Vagina (tissue), 2 donors: ENCODE measurements around the gene PMEPA1. TPM values are rescaled to one million over a fixed set of nuclear protein-coding genes. Genes with fewer than 3 reads are reported as not detected.

Experiments
- DNase-seq, 2 donors: peaks; one replicate each; pipeline ENCODE4 v3.0.0-alpha.2; 2017; ENCODE audit errors: extremely low spot score in 2 of 2
- H3K27ac ChIP-seq: fragments of 200-600 bp; sonication (generic); one replicate; pipeline ENCODE4 v1.5.1; 2019
- H3K27me3 ChIP-seq: fragments of 200-600 bp; sonication (generic); one replicate; pipeline ENCODE4 v1.5.1; 2019
- H3K36me3 ChIP-seq, 2 donors: fragments of 200-600 bp; sonication (generic); one replicate each; pipeline ENCODE4 v1.5.1; 2017 to 2019
- H3K4me1 ChIP-seq: fragments of 200-600 bp; sonication (generic); one replicate; pipeline ENCODE4 v1.5.1; 2019
- H3K4me3 ChIP-seq, 2 donors: fragments of 200-600 bp; sonication (generic); 1 replicate in 1 of 2; 2 replicates in 1 of 2; pipeline ENCODE4 v1.5.1; 2016 to 2019
- H3K9me3 ChIP-seq: fragments of 200-600 bp; sonication (generic); one replicate; pipeline ENCODE4 v1.5.1; 2019
- CTCF ChIP-seq, 3 experiments: fragments of 450-650 bp in 2 of 3; fragments of 200-600 bp in 1 of 3; sonication (generic) in 1 of 3; IDR thresholded peaks; one replicate each; pipeline ENCODE4 v1.5.1; 2017 to 2019; ENCODE audit warnings: antibody characterized with exemption in 3 of 3, mild to moderate bottlenecking in 2 of 3, moderate library complexity in 2 of 3
- POLR2A ChIP-seq, 2 donors: fragments of 450-650 bp; IDR thresholded peaks; one replicate each; pipeline ENCODE4 v1.6.1; 2017; ENCODE audit warnings: antibody characterized with exemption in 2 of 2, mild to moderate bottlenecking in 2 of 2, moderate library complexity in 2 of 2
- POLR2AphosphoS5 ChIP-seq, 2 donors: sonication (generic); formaldehyde crosslinking; IDR thresholded peaks; one replicate each; pipeline ENCODE4 v1.9.0; 2017; ENCODE audit warnings: antibody characterized with exemption in 2 of 2, mild to moderate bottlenecking in 2 of 2, low read depth in 1 of 2; ENCODE audit not compliant: insufficient read depth in 1 of 2
- intact Hi-C: fragments of 100-400 bp; cut with DNase I; formaldehyde crosslinking; loops from one replicate; pipeline ENCODE4 v1.15.1; 2023
- total RNA-seq: library from RNA; depleted of rRNA; stranded (reverse); fragments of >200 nt; gene quantifications from one replicate; pipeline ENCODE4 v1.2.3, GENCODE V29; 2016

The PMEPA1 gene
- total RNA-seq, 1 donor from 2014 or later, result 11.3 TPM

GRCh38 chr20:57749131-57749690 lies 39.4 kb upstream of the PMEPA1 start:
- Histone ChIP-seq H3K9me3 (no peaks in the 10 kb centered on the region), H3K27ac (peak overlapping the region; percentile 73), H3K36me3 (no peaks in the 10 kb centered on the region), H3K27me3 (no peaks in the 10 kb centered on the region), H3K4me3 (peak overlapping the region; percentile 33 to 34), H3K4me1 (peaks cover 25% of the 10 kb centered on the region)
- intact Hi-C loops, result no loop called here
- no peak for DNase-seq
- TF ChIP-seq POLR2A (IDR thresholded peaks at IDR 0.05) (no peak), CTCF (IDR thresholded peaks at IDR 0.05) (no peak), POLR2AphosphoS5 (IDR thresholded peaks at IDR 0.05; ENCODE audit: insufficient read depth in 1 of 2, low read depth in 1 of 2) (peak in 1 of 2 donors; percentile 46)

- Histone ChIP-seq H3K36me3 (no peaks in the 10 kb centered on the region), H3K27me3 (no peaks in the 10 kb centered on the region), H3K4me1 (peaks cover 25% of the 10 kb centered on the region), H3K4me3 (peak overlapping the region; percentile 33 to 34), H3K27ac (peak overlapping the region; percentile 73), H3K9me3 (no peaks in the 10 kb centered on the region)
- TF ChIP-seq POLR2A (IDR thresholded peaks at IDR 0.05) (no peak), POLR2AphosphoS5 (IDR thresholded peaks at IDR 0.05; ENCODE audit: insufficient read depth in 1 of 2, low read depth in 1 of 2) (peak; percentile 7 to 74), CTCF (IDR thresholded peaks at IDR 0.05) (no peak)
- intact Hi-C loops, result no loop called here
- no peak for DNase-seq
Observed at GRCh38 chr20:57748601-57749130, 38.9 kb upstream of the PMEPA1 start.

- H3K4me3 ChIP-seq, result no peak overlapping the region
- intact Hi-C loops, result no loop called here
Observed at GRCh38 chr20:57747861-57748481, 38.2 kb upstream of the PMEPA1 start.

GRCh38 chr20:57746832-57747404 lies 37.1 kb upstream of the PMEPA1 start:
- H3K4me1 ChIP-seq, result peaks cover 25% of the 10 kb centered on the region
- H3K9me3 ChIP-seq, result no peaks in the 10 kb centered on the region
- TF ChIP-seq POLR2AphosphoS5 (IDR thresholded peaks at IDR 0.05; ENCODE audit: insufficient read depth in 1 of 2, low read depth in 1 of 2) (no peak), POLR2A (IDR thresholded peaks at IDR 0.05) (no peak), CTCF (IDR thresholded peaks at IDR 0.05) (no peak)
- no peak for DNase-seq
- H3K27me3 ChIP-seq, result no peaks in the 10 kb centered on the region
- no peaks in the 10 kb centered on the region for H3K36me3 ChIP-seq
- H3K27ac ChIP-seq, result no peak overlapping the region
- no peak overlapping the region for H3K4me3 ChIP-seq
- intact Hi-C loops, result no loop called here

More at GRCh38 chr20:57747861-57748481, 38.2 kb upstream of the PMEPA1 start:
- TF ChIP-seq POLR2A (IDR thresholded peaks at IDR 0.05), result no peak
- no peak for TF ChIP-seq POLR2AphosphoS5 (IDR thresholded peaks at IDR 0.05; ENCODE audit: insufficient read depth in 1 of 2, low read depth in 1 of 2)
- no peak for TF ChIP-seq CTCF (IDR thresholded peaks at IDR 0.05)
- no peaks in the 10 kb centered on the region for H3K9me3 ChIP-seq
- H3K27me3 ChIP-seq, result no peaks in the 10 kb centered on the region
- H3K27ac ChIP-seq, result peak overlapping the region; percentile 73
- peaks cover 25% of the 10 kb centered on the region for H3K4me1 ChIP-seq
- H3K36me3 ChIP-seq, result no peaks in the 10 kb centered on the region
- no peak for DNase-seq

GRCh38 chr20:57746201-57746600 lies 36.4 kb upstream of the PMEPA1 start:
- no peaks in the 10 kb centered on the region for H3K9me3 ChIP-seq
- no peaks in the 10 kb centered on the region for H3K27me3 ChIP-seq
- no peaks in the 10 kb centered on the region for H3K36me3 ChIP-seq
- no peak overlapping the region for H3K4me3 ChIP-seq
- intact Hi-C loops, result no loop called here
- H3K27ac ChIP-seq, result no peak overlapping the region
- TF ChIP-seq CTCF (IDR thresholded peaks at IDR 0.05) (no peak), POLR2A (IDR thresholded peaks at IDR 0.05) (no peak), POLR2AphosphoS5 (IDR thresholded peaks at IDR 0.05; ENCODE audit: insufficient read depth in 1 of 2, low read depth in 1 of 2) (no peak)
- H3K4me1 ChIP-seq, result peaks cover 25% of the 10 kb centered on the region
- no peak for DNase-seq
